Right forelimb (tissue), 1 donor: ENCODE data around the gene VSIG8.

Source experiments
- DNase-seq: peaks from one replicate; pipeline ENCODE4 v3.0.0-alpha.2; 2018

The VSIG8 gene

GRCh38 chr1:159854693-159855192 lies 7.7 kb downstream of the VSIG8 start:
- peak; percentile 90 for DNase-seq

- DNase-seq = peak; percentile 76
Measured at GRCh38 chr1:159854116-159854692, 8.3 kb downstream of the VSIG8 start.

DNA sequence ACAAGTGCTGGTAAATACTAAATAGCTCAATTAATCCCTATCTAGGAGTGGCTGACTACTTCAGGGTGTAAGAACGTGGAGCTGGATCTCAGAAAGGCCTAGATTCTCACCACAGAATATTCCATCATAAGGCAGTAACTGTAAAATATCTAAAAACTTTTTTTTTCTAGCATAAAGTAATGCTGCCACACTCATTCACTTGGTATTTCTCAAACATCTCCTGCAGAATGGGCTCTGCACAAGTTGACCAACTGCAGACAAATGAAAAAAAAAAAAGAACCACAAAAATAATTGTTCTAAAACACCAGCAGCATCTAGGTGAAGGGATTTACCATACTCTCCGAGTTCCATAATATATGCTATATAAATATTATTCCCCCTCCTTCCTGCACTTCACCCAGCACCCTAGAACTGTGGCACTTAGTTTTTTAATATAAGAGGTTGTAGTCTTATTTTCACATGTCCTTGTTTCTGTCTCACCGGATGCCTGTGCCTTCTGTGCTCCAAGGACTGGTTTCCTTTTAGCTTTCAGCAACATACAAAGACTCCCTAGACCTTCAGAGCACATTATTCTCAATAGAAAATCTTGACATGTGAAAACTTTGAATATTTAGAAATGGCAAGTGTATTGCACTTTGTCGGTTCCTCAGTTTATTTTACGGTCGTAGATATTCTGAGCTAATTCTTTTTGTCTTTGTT lies 8.9 kb downstream of the VSIG8 start:
- no peak for DNase-seq

DNA sequence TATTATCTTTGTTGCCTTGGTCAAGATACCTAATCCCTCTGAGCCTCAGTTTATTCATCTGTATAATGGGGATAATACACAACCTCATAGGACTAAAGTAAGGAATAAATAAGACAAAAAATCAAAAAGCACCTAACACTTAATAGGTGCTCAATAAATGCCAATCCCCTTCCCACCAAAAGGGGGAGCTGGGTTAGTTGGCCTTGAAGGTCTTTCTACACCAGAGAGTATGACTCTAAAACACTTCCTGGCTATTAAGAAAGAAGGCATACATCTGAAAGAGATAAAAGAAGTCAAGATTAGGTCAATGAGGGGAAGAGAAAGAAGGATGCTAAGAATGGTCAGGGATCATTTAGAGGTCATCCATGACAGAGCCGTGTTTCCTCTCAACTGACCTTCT lies 11.1 kb downstream of the VSIG8 start:
- no peak for DNase-seq

DNA sequence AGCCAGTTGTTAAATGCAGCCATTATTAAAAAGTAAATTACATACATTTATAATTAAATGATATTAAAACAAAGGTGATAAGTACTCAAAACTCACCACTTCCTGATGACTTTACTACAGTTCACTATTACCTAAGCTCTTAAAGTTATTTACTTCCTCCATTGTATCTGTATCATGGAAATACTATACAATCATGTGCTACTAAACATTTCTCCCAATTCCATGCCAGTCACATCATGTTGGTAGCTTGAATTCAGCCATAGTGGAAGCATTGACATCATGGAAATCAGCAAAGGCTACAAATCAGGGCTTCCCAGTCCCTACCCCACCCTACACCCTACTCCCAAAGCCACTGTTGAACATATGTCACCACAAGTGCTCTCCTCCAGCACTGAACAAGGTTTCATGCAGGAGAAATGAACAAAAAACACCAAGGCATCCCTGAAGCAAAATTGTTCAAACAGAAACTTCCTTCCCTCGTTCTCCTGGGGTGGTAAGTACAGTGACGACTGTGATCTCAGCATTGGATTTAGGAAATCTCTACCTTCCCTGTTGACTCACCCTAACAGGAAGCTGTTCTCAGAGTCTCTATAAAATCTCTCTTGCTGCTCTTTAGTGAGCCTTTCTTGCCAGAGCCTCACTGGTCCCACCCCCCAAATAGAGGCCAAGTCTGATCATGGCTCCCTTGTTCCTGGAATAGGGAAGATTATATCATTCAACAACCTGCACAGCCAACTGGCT lies 12.7 kb downstream of the VSIG8 start:
- DNase-seq = no peak

GRCh38 chr1:159848326-159848725 lies 14.1 kb downstream of the VSIG8 start:
- DNase-seq = no peak

DNA sequence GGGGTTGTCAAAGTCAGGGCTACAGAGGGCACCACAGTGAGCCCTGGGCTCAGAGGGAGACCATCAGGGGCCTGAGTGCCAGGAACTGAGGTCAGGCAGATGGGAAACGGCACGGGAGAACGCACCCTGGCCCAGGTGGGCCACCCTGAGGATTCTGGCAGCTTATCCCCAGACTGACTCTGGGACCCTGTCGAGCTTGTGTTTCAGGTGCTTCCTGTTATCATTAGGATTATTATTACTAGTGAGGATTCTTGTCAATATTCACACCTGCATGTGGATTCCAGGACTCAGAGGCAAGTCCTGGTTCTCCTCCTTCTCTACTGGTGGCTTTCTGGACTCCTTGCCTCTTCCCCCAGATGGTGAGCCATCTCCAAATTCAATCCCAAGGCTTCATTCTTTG lies 15.2 kb downstream of the VSIG8 start:
- no peak for DNase-seq

DNA sequence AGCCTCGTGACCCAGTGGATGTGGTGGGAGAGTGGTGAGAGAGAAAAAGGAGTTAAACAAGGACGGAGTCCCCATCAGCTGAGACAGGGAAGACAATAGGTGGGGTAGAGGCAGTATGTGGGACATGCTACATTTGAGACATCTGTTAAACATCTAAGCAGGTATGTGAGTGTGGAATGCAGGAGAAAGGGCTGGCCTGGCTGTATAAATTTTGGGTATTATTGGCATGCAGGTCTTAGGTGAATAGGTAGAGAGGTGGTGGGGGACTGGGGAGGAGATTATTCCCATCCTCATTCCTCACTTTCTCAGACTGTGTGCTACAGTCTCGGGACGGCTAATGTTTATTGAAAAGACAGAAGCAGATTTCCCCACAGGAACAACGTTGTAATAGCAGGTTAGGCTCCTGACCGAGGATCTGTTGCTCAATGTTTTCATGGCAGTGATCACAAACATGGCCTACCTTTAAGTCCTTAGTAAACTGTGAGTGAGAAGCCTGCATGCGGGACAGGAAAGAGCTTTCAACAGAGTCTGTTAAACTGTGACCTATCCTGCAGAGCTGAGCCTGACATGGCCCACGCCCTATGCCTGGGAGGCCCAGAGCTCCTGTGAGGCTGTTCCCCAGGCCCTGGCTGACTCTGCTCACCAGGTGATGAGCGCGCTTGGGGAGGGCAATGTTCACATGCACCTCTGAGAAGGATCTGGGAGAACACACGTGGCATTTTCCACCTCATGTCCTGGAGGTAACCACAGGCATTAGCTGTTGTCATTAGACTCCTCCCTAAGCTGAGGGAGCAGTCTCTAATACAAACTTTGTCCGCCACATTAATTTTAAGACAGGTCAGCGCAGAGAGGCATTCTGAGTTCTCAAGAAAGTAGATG lies 16.5 kb downstream of the VSIG8 start:
- no peak for DNase-seq

DNA sequence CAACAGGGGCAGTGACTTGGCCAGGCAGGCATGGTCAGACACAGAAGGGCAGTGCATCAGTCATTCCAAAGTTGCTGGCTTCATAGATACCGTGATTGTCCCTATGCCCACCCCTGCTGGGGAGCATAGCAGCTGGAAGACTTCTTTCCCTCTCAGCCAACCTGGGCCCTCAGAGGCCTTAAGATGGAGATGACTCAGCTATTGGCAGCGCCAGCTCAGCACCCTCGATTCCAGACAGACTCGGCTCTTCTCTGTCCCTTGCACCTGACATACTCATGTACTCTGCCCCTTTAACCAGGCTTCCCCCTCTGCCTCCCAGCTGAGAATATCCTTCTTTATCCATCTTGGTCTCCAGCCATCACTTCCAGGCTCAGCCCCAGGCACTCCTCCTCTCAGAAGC lies 19.0 kb downstream of the VSIG8 start:
- no peak for DNase-seq

DNA sequence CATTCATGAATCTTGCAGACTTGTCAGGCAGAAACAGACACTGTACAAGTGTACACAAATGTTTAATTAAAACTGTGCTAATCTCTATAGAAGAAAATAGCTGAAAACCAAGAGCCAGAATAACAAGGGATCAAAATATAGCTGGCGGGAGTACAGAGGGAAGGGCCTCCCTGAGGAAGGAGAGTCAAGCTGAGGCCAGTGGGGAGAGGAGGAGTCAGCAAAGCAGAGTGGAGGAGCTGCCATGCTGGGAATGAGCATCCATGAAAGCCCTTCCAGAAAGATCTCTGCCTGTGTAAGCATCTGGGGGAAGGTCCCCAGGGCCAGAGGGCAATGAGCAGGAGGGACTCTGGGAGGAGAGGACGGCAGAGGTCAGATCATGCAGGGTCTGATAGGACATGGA lies 20.7 kb downstream of the VSIG8 start:
- DNase-seq = no peak

DNA sequence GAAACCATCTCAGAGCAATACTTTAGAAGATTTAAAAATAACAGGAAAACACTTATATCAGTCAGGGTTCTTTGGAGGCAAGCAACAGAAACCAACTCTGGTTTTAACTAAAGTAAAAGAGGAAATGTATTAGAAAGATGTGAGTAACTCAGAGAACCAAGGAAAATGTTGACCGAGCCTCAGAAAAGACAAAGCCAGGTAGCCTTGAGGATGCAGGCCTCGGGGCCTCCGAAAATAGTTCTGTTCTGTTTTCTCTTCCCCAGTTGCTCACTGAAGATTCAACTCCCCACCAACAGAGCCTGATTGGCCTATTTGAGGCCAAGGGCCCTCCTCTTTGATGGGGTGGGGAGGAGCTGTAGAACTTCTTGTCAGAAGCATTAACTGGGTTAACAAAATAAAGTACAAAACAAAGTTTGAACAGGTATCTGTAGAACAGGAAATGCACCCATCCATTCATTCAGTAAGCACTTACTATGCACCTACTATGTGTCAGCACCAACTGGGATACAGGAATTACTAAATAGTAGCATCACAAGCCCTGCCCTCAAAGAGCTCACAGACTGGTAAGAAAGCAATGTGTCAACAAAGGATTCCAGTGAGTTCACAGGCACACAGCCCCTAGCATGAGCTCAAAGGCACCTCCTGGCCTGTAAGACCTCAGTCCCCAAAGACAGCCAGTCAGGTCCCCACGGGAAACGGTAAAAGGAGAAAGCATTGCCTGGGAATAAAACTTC lies 23.2 kb downstream of the VSIG8 start:
- DNase-seq = no peak

DNA sequence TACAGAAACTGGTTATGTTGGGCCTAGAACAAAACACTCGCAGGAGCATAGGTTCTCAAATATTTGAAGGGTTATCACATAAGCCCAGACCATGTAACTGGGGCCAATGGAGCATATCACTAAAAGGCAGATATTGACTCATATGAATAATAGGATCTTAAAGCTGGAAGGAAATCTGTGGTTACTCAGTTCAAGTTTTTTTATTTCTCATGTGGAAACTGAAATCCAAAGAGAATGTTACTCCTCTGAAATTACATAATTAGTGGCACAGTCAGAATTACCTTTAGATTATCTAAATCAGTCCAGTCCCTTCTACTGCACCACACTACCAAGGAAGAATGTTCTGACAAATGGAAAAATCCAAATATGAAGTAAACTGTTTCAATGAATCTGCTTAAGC lies 23.7 kb downstream of the VSIG8 start:
- DNase-seq = no peak

DNA sequence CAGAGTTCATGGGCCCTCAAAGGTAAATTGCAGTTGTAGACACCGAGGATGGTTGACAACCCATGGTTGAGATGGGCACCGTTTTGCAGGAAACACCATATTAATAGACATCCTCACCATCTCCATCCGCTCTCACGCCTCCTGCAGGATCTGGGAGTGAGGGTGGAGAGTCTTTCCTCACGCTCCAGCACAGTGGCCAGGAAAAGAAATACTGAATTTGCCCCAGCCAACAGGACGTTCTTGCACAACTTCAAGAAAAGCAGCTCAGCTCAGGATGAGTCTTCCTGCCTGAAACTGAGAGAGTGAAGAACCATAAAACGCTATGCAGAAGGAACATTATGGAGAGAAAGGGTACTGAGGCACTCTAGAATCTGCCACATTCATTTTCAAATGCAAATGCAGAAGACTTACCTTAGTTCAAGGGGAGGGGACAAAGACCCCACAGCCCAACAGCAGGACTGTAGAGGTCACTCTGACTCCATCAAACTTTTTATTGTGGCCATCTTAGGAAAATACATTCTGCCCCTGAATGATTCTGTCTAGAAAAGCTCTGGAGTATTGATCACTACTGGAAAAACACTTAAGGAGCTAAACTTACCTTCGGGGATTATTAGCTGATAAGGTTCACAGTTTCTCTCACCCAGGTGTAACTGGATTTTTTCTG lies 26.5 kb downstream of the VSIG8 start:
- DNase-seq = no peak

DNA sequence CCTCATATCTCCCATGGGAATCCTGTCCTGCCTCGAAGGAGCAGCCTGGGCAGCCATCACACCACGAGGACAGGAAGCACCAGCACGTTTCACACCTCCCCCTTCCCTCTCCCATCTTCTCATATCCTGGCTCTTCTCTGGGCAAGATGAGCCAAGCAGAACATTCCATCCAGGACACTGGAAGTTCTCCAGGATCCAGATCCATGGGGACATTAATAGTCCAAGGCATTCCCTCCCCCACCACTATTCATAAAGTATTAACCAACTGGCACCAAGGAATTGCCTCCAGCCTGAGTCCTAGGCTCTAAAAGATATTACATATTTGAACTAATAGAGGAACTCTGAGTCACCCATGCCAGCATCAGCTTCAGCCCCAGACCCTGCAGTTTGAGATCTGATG lies 27.1 kb downstream of the VSIG8 start:
- DNase-seq = no peak

- no peak for DNase-seq
Measured at GRCh38 chr1:159832309-159832708, 30.1 kb downstream of the VSIG8 start.

DNA sequence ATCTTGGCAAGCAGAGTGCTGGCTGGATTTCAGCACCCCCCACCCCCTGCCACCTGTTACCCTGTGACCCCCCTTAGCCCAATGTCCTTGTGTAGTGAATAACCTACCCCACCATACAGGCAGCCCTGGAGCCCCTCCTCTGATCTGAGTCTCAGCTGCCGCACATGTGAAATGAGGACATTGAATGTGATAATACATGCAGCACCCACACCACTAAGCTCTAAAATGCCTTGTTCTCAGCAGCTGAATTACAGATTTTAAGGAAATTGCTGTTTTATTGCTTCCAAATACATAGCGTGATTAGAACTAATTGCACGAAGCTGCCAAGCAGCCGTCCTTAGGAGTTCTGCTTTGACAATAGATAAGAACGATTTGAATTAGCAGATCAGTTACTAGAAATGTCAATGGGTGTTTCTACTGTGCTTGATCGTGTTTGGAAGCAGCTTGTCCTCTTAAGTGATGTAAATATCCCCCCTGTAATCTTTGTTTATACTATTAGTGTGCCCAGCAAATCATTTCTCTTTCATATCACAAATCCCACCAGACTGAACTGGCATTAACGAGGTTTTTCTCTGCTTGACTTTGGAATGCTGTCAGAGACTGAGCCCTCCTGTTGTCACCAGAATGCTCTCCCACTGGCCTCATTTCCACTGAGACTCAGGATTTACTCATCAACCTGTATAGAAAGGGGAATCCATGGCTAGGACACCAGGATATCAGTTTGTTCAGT lies 30.9 kb downstream of the VSIG8 start:
- DNase-seq = no peak

GRCh38 chr1:159830722-159831121 lies 31.7 kb downstream of the VSIG8 start:
- no peak for DNase-seq

DNA sequence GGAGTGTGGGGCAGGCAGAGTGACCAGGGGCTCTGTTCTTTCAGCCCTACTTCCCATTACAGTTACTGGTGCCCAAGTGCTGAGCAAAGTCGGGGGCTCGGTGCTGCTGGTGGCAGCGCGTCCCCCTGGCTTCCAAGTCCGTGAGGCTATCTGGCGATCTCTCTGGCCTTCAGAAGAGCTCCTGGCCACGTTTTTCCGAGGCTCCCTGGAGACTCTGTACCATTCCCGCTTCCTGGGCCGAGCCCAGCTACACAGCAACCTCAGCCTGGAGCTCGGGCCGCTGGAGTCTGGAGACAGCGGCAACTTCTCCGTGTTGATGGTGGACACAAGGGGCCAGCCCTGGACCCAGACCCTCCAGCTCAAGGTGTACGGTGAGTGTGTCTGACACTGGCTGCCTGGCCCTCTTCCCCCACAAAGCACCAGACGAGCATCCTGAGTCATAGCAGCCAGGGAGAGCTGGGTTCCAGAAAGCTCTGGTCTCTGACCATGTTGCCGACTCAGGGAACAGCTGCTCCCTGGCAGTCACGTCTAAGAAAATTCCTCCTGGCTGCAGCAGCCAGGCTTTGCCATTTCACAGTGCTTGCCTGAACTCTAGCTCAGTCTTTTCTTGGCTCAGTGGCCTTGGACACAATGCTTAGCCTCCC lies 32.5 kb downstream of the VSIG8 start:
- DNase-seq = no peak

GRCh38 chr1:159829273-159829634 lies 33.2 kb downstream of the VSIG8 start:
- no peak for DNase-seq

- DNase-seq = no peak
Measured at GRCh38 chr1:159828581-159829272, 33.7 kb downstream of the VSIG8 start.
